Measurements from ENCODE around the gene ZSCAN31. TPM values are rescaled to one million over a fixed set of nuclear protein-coding genes. Genes with fewer than 3 reads are reported as not detected.

The ZSCAN31 gene
- polyA plus RNA-seq, 1 experiment: 5.0 TPM

DNA sequence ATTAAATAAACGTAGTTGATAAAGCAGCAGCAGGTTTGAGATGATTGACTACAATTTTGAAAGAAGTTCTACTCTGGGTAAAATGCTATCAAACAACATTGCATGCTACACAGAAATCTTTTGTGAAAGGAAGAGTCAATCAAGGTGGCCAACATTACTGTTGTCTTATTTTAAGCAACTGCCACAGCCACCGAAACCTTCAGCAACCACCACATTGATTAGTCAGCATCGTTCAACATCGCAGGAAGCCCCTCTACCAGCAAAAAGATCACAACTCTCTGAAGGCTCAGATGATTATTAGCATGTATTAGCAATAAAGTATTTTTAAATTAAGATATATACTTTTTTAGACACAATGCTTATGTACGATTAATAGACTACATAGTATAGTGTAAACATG lies 40.6 kb downstream of the ZSCAN31 start:
- Histone ChIP-seq H3K27ac (ENCODE audit: low read depth, low read length) (no peak overlapping the region), H3K9me3 (ENCODE audit: control insufficient read depth, insufficient read depth, low read length) (no peaks in the 10 kb centered on the region), H3K27me3 (ENCODE audit: control insufficient read depth, insufficient read depth, low read length) (no peaks in the 10 kb centered on the region), H3K4me3 (ENCODE audit: low read depth, low read length) (no peak overlapping the region)
- TF ChIP-seq, protein P1, sequence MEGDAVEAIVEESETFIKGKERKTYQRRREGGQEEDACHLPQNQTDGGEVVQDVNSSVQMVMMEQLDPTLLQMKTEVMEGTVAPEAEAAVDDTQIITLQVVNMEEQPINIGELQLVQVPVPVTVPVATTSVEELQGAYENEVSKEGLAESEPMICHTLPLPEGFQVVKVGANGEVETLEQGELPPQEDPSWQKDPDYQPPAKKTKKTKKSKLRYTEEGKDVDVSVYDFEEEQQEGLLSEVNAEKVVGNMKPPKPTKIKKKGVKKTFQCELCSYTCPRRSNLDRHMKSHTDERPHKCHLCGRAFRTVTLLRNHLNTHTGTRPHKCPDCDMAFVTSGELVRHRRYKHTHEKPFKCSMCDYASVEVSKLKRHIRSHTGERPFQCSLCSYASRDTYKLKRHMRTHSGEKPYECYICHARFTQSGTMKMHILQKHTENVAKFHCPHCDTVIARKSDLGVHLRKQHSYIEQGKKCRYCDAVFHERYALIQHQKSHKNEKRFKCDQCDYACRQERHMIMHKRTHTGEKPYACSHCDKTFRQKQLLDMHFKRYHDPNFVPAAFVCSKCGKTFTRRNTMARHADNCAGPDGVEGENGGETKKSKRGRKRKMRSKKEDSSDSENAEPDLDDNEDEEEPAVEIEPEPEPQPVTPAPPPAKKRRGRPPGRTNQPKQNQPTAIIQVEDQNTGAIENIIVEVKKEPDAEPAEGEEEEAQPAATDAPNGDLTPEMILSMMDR (IDR thresholded peaks at IDR 0.05; ENCODE audit: low read depth, low read length): no peak
- DNase-seq (ENCODE audit: low read depth, low spot score): no peak
- ChIA-PET CTCF (no interaction called here), POLR2A (no interaction called here)

- no peak for DNase-seq (ENCODE audit: low read depth, low spot score)
- Histone ChIP-seq H3K27ac (ENCODE audit: low read depth, low read length) (no peak overlapping the region), H3K27me3 (ENCODE audit: control insufficient read depth, insufficient read depth, low read length) (no peaks in the 10 kb centered on the region), H3K4me3 (ENCODE audit: low read depth, low read length) (no peak overlapping the region), H3K9me3 (ENCODE audit: control insufficient read depth, insufficient read depth, low read length) (no peaks in the 10 kb centered on the region)
- POLR2A ChIA-PET: interaction anchor here (0.7 kb wide), 1 partner anchor 167 kb away, joined by 7 read pairs; the partner anchor contains the start of gene ZSCAN16
- TF ChIP-seq, protein P1 (IDR thresholded peaks at IDR 0.05; ENCODE audit: low read depth, low read length): no peak
- CTCF ChIA-PET: interaction anchor here (0.6 kb wide), 1 partner anchor 401 kb away, joined by 3 read pairs; a partner anchor contains a TSS
Measured at GRCh38 chr6:28291573-28291972, 44.4 kb downstream of the ZSCAN31 start.

- no peaks in the 10 kb centered on the region for H3K9me3 ChIP-seq (ENCODE audit: control insufficient read depth, insufficient read depth, low read length)
- no peaks in the 10 kb centered on the region for H3K27me3 ChIP-seq (ENCODE audit: control insufficient read depth, insufficient read depth, low read length)
- DNase-seq (ENCODE audit: low read depth, low spot score): no peak
- POLR2A ChIA-PET: interaction anchor here (0.6 kb wide), 1 partner anchor 70 kb away, joined by 4 read pairs; no protein-coding TSS in a partner anchor
- no peak overlapping the region for H3K4me3 ChIP-seq (ENCODE audit: low read depth, low read length)
- no peak overlapping the region for H3K27ac ChIP-seq (ENCODE audit: low read depth, low read length)
- CTCF ChIA-PET: interaction anchor here (2.0 kb wide), 1 partner anchor 73 kb away, joined by 7 read pairs; no protein-coding TSS in a partner anchor
- TF ChIP-seq, protein P1 (IDR thresholded peaks at IDR 0.05; ENCODE audit: low read depth, low read length): no peak
Measured at GRCh38 chr6:28282926-28283325, 53.0 kb downstream of the ZSCAN31 start.

- TF ChIP-seq, protein P1 (IDR thresholded peaks at IDR 0.05; ENCODE audit: low read depth, low read length): no peak
- POLR2A ChIA-PET: interaction anchor here (0.6 to 1.3 kb wide), 10 partner anchors 13 to 1793 kb away, joined by 3 to 10 read pairs (median 5); partner anchors contain the start of genes ZKSCAN3, ZKSCAN4, ZKSCAN8 and ZSCAN26
- CTCF ChIA-PET: interaction anchor here (0.8 to 1.2 kb wide), 5 partner anchors 9 to 75 kb away, joined by 3 to 4 read pairs (median 3); partner anchors contain the start of gene ZKSCAN4
- DNase-seq (ENCODE audit: low read depth, low spot score): peak; percentile 44
- Histone ChIP-seq H3K27ac (ENCODE audit: low read depth, low read length) (peak within 1 kb of the TSS; percentile 57), H3K27me3 (ENCODE audit: control insufficient read depth, insufficient read depth, low read length) (no peaks in the 10 kb centered on the region), H3K4me3 (ENCODE audit: low read depth, low read length) (peak within 1 kb of the TSS; percentile 86), H3K9me3 (ENCODE audit: control insufficient read depth, insufficient read depth, low read length) (no peaks in the 10 kb centered on the region)
Measured at GRCh38 chr6:28281288-28282064, 54.5 kb downstream of the ZSCAN31 start, which contains the start of gene PGBD1. Gene PGBD1 (plus strand): TSS chr6:28281572. CDS start chr6:28283814, 2,242 bp downstream.

Data from AG04450 (cell line).